NCI-H146 treated with DMSO at 0.1 percent for 48 hours (cell line): ENCODE data around the gene RINL.
"Not testable (repeated sequence)": the region's sequence is repeated elsewhere in the genome, so short reads cannot be mapped to it uniquely, and the experiment has no call there.

Source experiments
- DNase-seq: peaks from one replicate; lab custom pipeline; 2025; ENCODE audit not compliant: unreplicated experiment; lab: John Stamatoyannopoulos, UW

The RINL gene

GRCh38 chr19:38904581-38905539 lies 26.8 kb upstream of the RINL start:
- no peak for DNase-seq

GRCh38 chr19:38901683-38902082 lies 23.6 kb upstream of the RINL start:
- no peak for DNase-seq

GRCh38 chr19:38900743-38901190 lies 22.7 kb upstream of the RINL start:
- DNase-seq, result no peak

- DNase-seq, result no peak
Observed at GRCh38 chr19:38900202-38900629, 22.1 kb upstream of the RINL start.

- DNase-seq, result peak; percentile 99
Observed at GRCh38 chr19:38899447-38900201, 21.5 kb upstream of the RINL start, which contains the start of the genes NFKBIB and SIRT2. TSS of gene NFKBIB (plus strand) at chr19:38899969. CDS start at chr19:38900033, 64 bp downstream. TSS of gene SIRT2 (minus strand) at chr19:38899618. CDS start at chr19:38899521, 97 bp downstream.

- DNase-seq, result peak; percentile 10
Observed at GRCh38 chr19:38898788-38899446, 20.8 kb upstream of the RINL start.

- no peak for DNase-seq
Observed at GRCh38 chr19:38894968-38895367, 16.9 kb upstream of the RINL start.

GRCh38 chr19:38893341-38893771 lies 15.3 kb upstream of the RINL start:
- no peak for DNase-seq

- no peak for DNase-seq
Observed at GRCh38 chr19:38892841-38893240, 14.8 kb upstream of the RINL start.

- no peak for DNase-seq
Observed at GRCh38 chr19:38891771-38892170, 13.7 kb upstream of the RINL start.

GRCh38 chr19:38890686-38891085 lies 12.6 kb upstream of the RINL start:
- DNase-seq, result no peak

- DNase-seq, result no peak
Observed at GRCh38 chr19:38889803-38890202, 11.7 kb upstream of the RINL start.

GRCh38 chr19:38888876-38889275 lies 10.8 kb upstream of the RINL start:
- no peak for DNase-seq

- DNase-seq, result not testable (repeated sequence)
Observed at GRCh38 chr19:38884691-38885090, 6.6 kb upstream of the RINL start.

- DNase-seq, result no peak
Observed at GRCh38 chr19:38883286-38883685, 5.2 kb upstream of the RINL start.

GRCh38 chr19:38880882-38881609 lies 3.0 kb upstream of the RINL start:
- DNase-seq, result no peak

- no peak for DNase-seq
Observed at GRCh38 chr19:38880076-38880881, 2.2 kb upstream of the RINL start.

- no peak for DNase-seq
Observed at GRCh38 chr19:38879400-38879751, 1.3 kb upstream of the RINL start.

- no peak for DNase-seq
Observed at GRCh38 chr19:38878575-38879399, 712 bp upstream of the RINL start.
